HUES48 (cell line): ENCODE results near the gene RCOR1.

Experiments used
- H3K27ac ChIP-seq: one replicate; pipeline ENCODE4 v1.7.0; 2013; ENCODE audit warnings: low read depth, low read length, inconsistent platforms
- H3K27me3 ChIP-seq: 2 replicates; pipeline ENCODE4 v1.6.1; 2013; ENCODE audit warnings: mild to moderate bottlenecking, low read length; ENCODE audit not compliant: control insufficient read depth, insufficient read depth
- H3K36me3 ChIP-seq: 2 replicates; pipeline ENCODE4 v1.6.1; 2013; ENCODE audit warnings: low read length; ENCODE audit not compliant: control insufficient read depth, insufficient read depth
- H3K4me1 ChIP-seq: 2 replicates; pipeline ENCODE4 v1.6.1; 2013; ENCODE audit warnings: mild to moderate bottlenecking, low read length; ENCODE audit not compliant: control insufficient read depth, insufficient read depth
- H3K4me3 ChIP-seq: 2 replicates; pipeline ENCODE4 v1.5.1; 2013; ENCODE audit warnings: mild to moderate bottlenecking, low read depth, low read length
- H3K9ac ChIP-seq: 2 replicates; pipeline ENCODE4 v1.6.1; 2013; ENCODE audit warnings: mild to moderate bottlenecking, low read depth, low read length, moderate library complexity
- H3K9me3 ChIP-seq: 2 replicates; pipeline ENCODE4 v1.6.1; 2013; ENCODE audit warnings: low read length; ENCODE audit not compliant: control insufficient read depth, insufficient read depth

The RCOR1 gene

GRCh38 chr14:102584871-102585869 lies 7.3 kb upstream of the RCOR1 start:
- Histone ChIP-seq H3K27me3 (no peaks in the 10 kb centered on the region), H3K9me3 (no peaks in the 10 kb centered on the region), H3K27ac (peak overlapping the region; percentile 68), H3K9ac (peak overlapping the region; percentile 35; the same call in 1 of the 2 replicates), H3K4me3 (no peak overlapping the region), H3K4me1 (peaks cover 9% of the 10 kb centered on the region; the same call in 1 of the 2 replicates), H3K36me3 (no peaks in the 10 kb centered on the region)

GRCh38 chr14:102586420-102587104 lies 5.9 kb upstream of the RCOR1 start:
- Histone ChIP-seq H3K4me1 (peaks cover 19% of the 10 kb centered on the region), H3K36me3 (no peaks in the 10 kb centered on the region), H3K9ac (no peak overlapping the region), H3K27me3 (no peaks in the 10 kb centered on the region), H3K4me3 (no peak overlapping the region), H3K27ac (no peak overlapping the region), H3K9me3 (no peaks in the 10 kb centered on the region)

- H3K4me3 ChIP-seq = no peak overlapping the region
- no peaks in the 10 kb centered on the region for H3K36me3 ChIP-seq
- no peaks in the 10 kb centered on the region for H3K9me3 ChIP-seq
- H3K27ac ChIP-seq = no peak overlapping the region
- peaks cover 22% of the 10 kb centered on the region for H3K4me1 ChIP-seq
- no peak overlapping the region for H3K9ac ChIP-seq
- no peaks in the 10 kb centered on the region for H3K27me3 ChIP-seq
These were observed 3.6 kb upstream of the RCOR1 start for GRCh38 chr14:102588821-102589220.

GRCh38 chr14:102589761-102590290 lies 2.6 kb upstream of the RCOR1 start:
- Histone ChIP-seq H3K4me3 (no peak overlapping the region), H3K9ac (no peak overlapping the region), H3K36me3 (no peaks in the 10 kb centered on the region), H3K27ac (no peak overlapping the region), H3K4me1 (peaks cover 30% of the 10 kb centered on the region), H3K9me3 (no peaks in the 10 kb centered on the region), H3K27me3 (no peaks in the 10 kb centered on the region)

- Histone ChIP-seq H3K4me3 (peak overlapping the region; percentile 70), H3K27me3 (no peaks in the 10 kb centered on the region), H3K9ac (no peak overlapping the region)
These were observed 1.8 kb upstream of the RCOR1 start for GRCh38 chr14:102590667-102591099.

GRCh38 chr14:102591372-102591943 lies 991 bp upstream of the RCOR1 start:
- Histone ChIP-seq H3K27me3 (no peaks in the 10 kb centered on the region), H3K4me1 (peaks cover 21% of the 10 kb centered on the region), H3K27ac (peak overlapping the region; percentile 100), H3K36me3 (no peaks in the 10 kb centered on the region), H3K4me3 (peak overlapping the region; percentile 70), H3K9me3 (no peaks in the 10 kb centered on the region), H3K9ac (peak overlapping the region; percentile 61)

More at GRCh38 chr14:102590667-102591099, 1.8 kb upstream of the RCOR1 start:
- no peaks in the 10 kb centered on the region for H3K9me3 ChIP-seq
- peaks cover 24% of the 10 kb centered on the region for H3K4me1 ChIP-seq
- H3K36me3 ChIP-seq = no peaks in the 10 kb centered on the region
- peak overlapping the region; percentile 100 for H3K27ac ChIP-seq

GRCh38 chr14:102592763-102593060 lies 263 bp downstream of the RCOR1 start:
- H3K4me1 ChIP-seq = peaks cover 21% of the 10 kb centered on the region
- H3K9ac ChIP-seq = no peak overlapping the region
- no peaks in the 10 kb centered on the region for H3K27me3 ChIP-seq
- no peaks in the 10 kb centered on the region for H3K36me3 ChIP-seq
- peak overlapping the region; percentile 95 for H3K4me3 ChIP-seq
- H3K9me3 ChIP-seq = no peaks in the 10 kb centered on the region
- peak overlapping the region; percentile 100 for H3K27ac ChIP-seq

- H3K4me1 ChIP-seq = peaks cover 21% of the 10 kb centered on the region
- H3K27me3 ChIP-seq = no peaks in the 10 kb centered on the region
- H3K36me3 ChIP-seq = no peaks in the 10 kb centered on the region
- peak overlapping the region; percentile 69 for H3K9ac ChIP-seq
- H3K9me3 ChIP-seq = no peaks in the 10 kb centered on the region
- peak overlapping the region; percentile 100 for H3K27ac ChIP-seq
- peak overlapping the region; percentile 95 for H3K4me3 ChIP-seq
These were observed 794 bp downstream of the RCOR1 start for GRCh38 chr14:102593061-102593824.

GRCh38 chr14:102593825-102594137 lies 1.3 kb downstream of the RCOR1 start:
- Histone ChIP-seq H3K9ac (peak overlapping the region; percentile 69), H3K27me3 (no peaks in the 10 kb centered on the region), H3K36me3 (no peaks in the 10 kb centered on the region), H3K4me3 (peak overlapping the region; percentile 95), H3K9me3 (no peaks in the 10 kb centered on the region), H3K4me1 (peaks cover 21% of the 10 kb centered on the region), H3K27ac (no peak overlapping the region)

GRCh38 chr14:102594514-102595175 lies 2.2 kb downstream of the RCOR1 start:
- H3K4me3 ChIP-seq = peak overlapping the region; percentile 95
- H3K36me3 ChIP-seq = no peaks in the 10 kb centered on the region
- H3K9ac ChIP-seq = no peak overlapping the region
- H3K4me1 ChIP-seq = peaks cover 21% of the 10 kb centered on the region
- no peaks in the 10 kb centered on the region for H3K27me3 ChIP-seq
- H3K27ac ChIP-seq = no peak overlapping the region
- H3K9me3 ChIP-seq = no peaks in the 10 kb centered on the region
